GM20000 (cell line): ENCODE results near the gene SIVA1.

Source experiments
- DNase-seq: peaks from one replicate; pipeline ENCODE4 v3.0.0; 2012; ENCODE audit warnings: low spot score
- CTCF ChIP-seq: IDR thresholded peaks from 2 replicates; pipeline ENCODE4 v1.5.1; 2012; ENCODE audit warnings: mild to moderate bottlenecking, control low read depth; ENCODE audit errors: extremely low read depth, missing control alignments

SIVA1 gene

GRCh38 chr14:104752735-104753527, at the start of gene SIVA1:
SIVA1 (plus strand) TSS chr14:104753147; CDS start chr14:104753202, 55 bp downstream.
- peak; percentile 100 for DNase-seq
- TF ChIP-seq CTCF: no peak

- no peak for TF ChIP-seq CTCF
- DNase-seq: no peak
Observed at GRCh38 chr14:104703269-104703668, 49.7 kb upstream of the SIVA1 start.

- no peak for TF ChIP-seq CTCF
- no peak for DNase-seq
Observed at GRCh38 chr14:104704252-104704651, 48.7 kb upstream of the SIVA1 start.

GRCh38 chr14:104705340-104706047, 47.5 kb upstream of the SIVA1 start:
- no peak for TF ChIP-seq CTCF
- DNase-seq: no peak

- TF ChIP-seq CTCF: no peak
- DNase-seq: no peak
Observed at GRCh38 chr14:104706733-104707607, 46.0 kb upstream of the SIVA1 start.

GRCh38 chr14:104707608-104708595, 45.0 kb upstream of the SIVA1 start:
- DNase-seq: no peak
- TF ChIP-seq CTCF: no peak
